H1 (cell line): ENCODE results near the gene IL26. TPM values are rescaled to one million over a fixed set of nuclear protein-coding genes. Genes with fewer than 3 reads are reported as not detected.
A peak's percentile ranks its signal among the peaks of the same experiment; 100 is the strongest.

Experiments used
- CTCF ChIA-PET: fragments of 300-600 bp; sonication (Branson Sonifier 250); formaldehyde crosslinking; loops from one replicate; lab custom pipeline; 2021; ENCODE audit not compliant: partially characterized antibody; lab: Charles Lee
- POLR2A ChIA-PET: fragments of 300-600 bp; sonication (Branson Sonifier 250); formaldehyde crosslinking; loops from one replicate; lab custom pipeline; 2021; ENCODE audit warnings: inconsistent platforms; ENCODE audit not compliant: partially characterized antibody; lab: Charles Lee
- DNase-seq, 2 experiments: peaks; one replicate each; pipeline versions ENCODE4 v3.0.0 to v3.0.0-alpha.2; 2010 to 2022; ENCODE audit warnings: low spot score in 2 of 2, low read depth in 1 of 2, mixed read lengths in 1 of 2
- FAIRE-seq: peaks from 2 replicates; lab custom pipeline; 2011; peaks lifted over from hg19 to GRCh38; lab: Jason Lieb, UNC
- H2AFZ ChIP-seq: 2 replicates; pipeline ENCODE4 v1.8.1; 2012; ENCODE audit warnings: low read length, inconsistent platforms
- H2AK5ac ChIP-seq: 2 replicates; pipeline ENCODE4 v1.6.1; 2013; ENCODE audit warnings: low read depth, low read length
- H2BK120ac ChIP-seq: replicated peaks from 2 replicates; pipeline ENCODE3; 2013; ENCODE audit warnings: low read depth, low read length, inconsistent platforms
- H2BK12ac ChIP-seq: 2 replicates; pipeline ENCODE4 v1.6.1; 2013; ENCODE audit warnings: low read depth, low read length
- H2BK15ac ChIP-seq: 2 replicates; pipeline ENCODE4 v1.6.1; 2013; ENCODE audit warnings: low read length
- H2BK20ac ChIP-seq: 2 replicates; pipeline ENCODE4 v1.6.1; 2013; ENCODE audit warnings: low read length
- H2BK5ac ChIP-seq: 2 replicates; pipeline ENCODE4 v1.6.1; 2013; ENCODE audit warnings: low read depth, low read length
- H3K14ac ChIP-seq: 2 replicates; pipeline ENCODE4 v1.6.1; 2013; ENCODE audit warnings: inconsistent platforms; ENCODE audit not compliant: insufficient read length
- H3K18ac ChIP-seq: 2 replicates; pipeline ENCODE4 v1.6.1; 2013; ENCODE audit warnings: low read length; ENCODE audit errors: extremely low read depth
- H3K23ac ChIP-seq: 2 replicates; pipeline ENCODE4 v1.6.1; 2013; ENCODE audit warnings: inconsistent platforms; ENCODE audit not compliant: insufficient read length
- H3K23me2 ChIP-seq: 2 replicates; pipeline ENCODE4 v1.6.1; 2013; ENCODE audit warnings: low read depth, low read length
- H3K27ac ChIP-seq: 2 replicates; pipeline ENCODE4 v1.6.1; 2011; ENCODE audit warnings: low read depth, low read length, inconsistent platforms
- H3K27me3 ChIP-seq, 4 experiments: replicated peaks in 1 of 4; 1 replicate in 1 of 4; 2 replicates in 3 of 4; pipeline versions ENCODE4 v1.6.1 to v1.8.1; 2011 to 2013; ENCODE audit warnings: low read length in 3 of 4, mild to moderate bottlenecking in 3 of 4, inconsistent platforms in 2 of 4, mixed read lengths in 2 of 4, moderate library complexity in 1 of 4; ENCODE audit not compliant: control insufficient read depth in 3 of 4, insufficient read depth in 3 of 4; ENCODE audit errors: extremely low read depth in 1 of 4
- H3K36me3 ChIP-seq, 4 experiments: 2 replicates each; pipeline versions ENCODE4 v1.6.1 to v1.8.1; 2011 to 2013; ENCODE audit warnings: mild to moderate bottlenecking in 4 of 4, low read length in 3 of 4, moderate library complexity in 2 of 4, control low read depth in 1 of 4, inconsistent platforms in 1 of 4; ENCODE audit not compliant: insufficient read depth in 4 of 4, control insufficient read depth in 2 of 4
- H3K4ac ChIP-seq: replicated peaks from 2 replicates; pipeline ENCODE3; 2013; ENCODE audit warnings: low read length, low read depth, mixed read lengths, inconsistent platforms; ENCODE audit not compliant: insufficient read length
- H3K4me1 ChIP-seq, 4 experiments: replicated peaks in 1 of 4; 1 replicate in 1 of 4; 2 replicates in 3 of 4; pipeline versions ENCODE4 v1.6.1 to v1.8.1; 2011 to 2013; ENCODE audit warnings: low read length in 3 of 4, inconsistent platforms in 2 of 4, mixed read lengths in 1 of 4; ENCODE audit not compliant: insufficient read depth in 4 of 4, control insufficient read depth in 3 of 4
- H3K4me2 ChIP-seq, 2 experiments: 2 replicates each; pipeline versions ENCODE4 v1.6.1 to v1.8.1; 2011 to 2013; ENCODE audit warnings: low read depth in 2 of 2, low read length in 2 of 2, control low read depth in 1 of 2, inconsistent platforms in 1 of 2, mild to moderate bottlenecking in 1 of 2; ENCODE audit not compliant: insufficient read depth in 1 of 2
- H3K4me3 ChIP-seq, 4 experiments: fragments of 200-600, 300-600 bp in 1 of 4; sonication (generic), shearing (Covaris generic), sonication (Bioruptor Twin) in 1 of 4; 2 replicates each; pipeline versions ENCODE4 v1.5.1 to v1.8.1; 2011 to 2016; ENCODE audit warnings: low read length in 4 of 4, low read depth in 3 of 4, control low read depth in 2 of 4, inconsistent platforms in 2 of 4, mild to moderate bottlenecking in 2 of 4, mixed read lengths in 1 of 4, moderate library complexity in 1 of 4; ENCODE audit not compliant: insufficient read depth in 2 of 4; ENCODE audit errors: extremely low read depth in 1 of 4
- H3K56ac ChIP-seq: replicated peaks from 2 replicates; pipeline ENCODE3; 2013; ENCODE audit warnings: low read depth, mild to moderate bottlenecking, mixed read lengths, low read length, inconsistent platforms; ENCODE audit not compliant: insufficient read length
- H3K79me1 ChIP-seq: 2 replicates; pipeline ENCODE4 v1.6.1; 2013; ENCODE audit warnings: low read depth, low read length, control low read depth
- H3K79me2 ChIP-seq, 2 experiments: 2 replicates each; pipeline versions ENCODE4 v1.6.1 to v1.8.1; 2012 to 2013; ENCODE audit warnings: low read length in 2 of 2, mild to moderate bottlenecking in 2 of 2, inconsistent platforms in 1 of 2; ENCODE audit not compliant: insufficient read depth in 2 of 2, control insufficient read depth in 1 of 2
- H3K9ac ChIP-seq, 4 experiments: replicated peaks in 1 of 4; 1 replicate in 1 of 4; 2 replicates in 3 of 4; pipeline versions ENCODE4 v1.6.1 to v1.8.1; 2011 to 2013; ENCODE audit warnings: low read depth in 3 of 4, low read length in 3 of 4, control low read depth in 2 of 4, mild to moderate bottlenecking in 2 of 4, moderate library complexity in 2 of 4, inconsistent platforms in 1 of 4; ENCODE audit errors: extremely low read depth in 1 of 4
- H3K9me3 ChIP-seq, 2 experiments: 2 replicates each; pipeline versions ENCODE4 v1.6.1 to v1.8.1; 2012 to 2013; ENCODE audit warnings: mild to moderate bottlenecking in 2 of 2, moderate library complexity in 2 of 2, control low read depth in 1 of 2, inconsistent platforms in 1 of 2, low read depth in 1 of 2, low read length in 1 of 2, mixed read lengths in 1 of 2; ENCODE audit not compliant: insufficient read depth in 2 of 2
- H4K20me1 ChIP-seq, 2 experiments: replicated peaks in 1 of 2; 2 replicates each; pipeline versions ENCODE3 to v1.8.1; 2011 to 2013; ENCODE audit warnings: inconsistent platforms in 2 of 2, low read length in 2 of 2, mild to moderate bottlenecking in 1 of 2; ENCODE audit not compliant: insufficient read depth in 2 of 2, control insufficient read depth in 1 of 2
- H4K5ac ChIP-seq: 2 replicates; pipeline ENCODE4 v1.6.1; 2013; ENCODE audit warnings: low read length, low read depth, mixed read lengths, inconsistent platforms; ENCODE audit not compliant: insufficient read length
- H4K8ac ChIP-seq: 2 replicates; pipeline ENCODE4 v1.8.0; 2013; ENCODE audit warnings: mild to moderate bottlenecking, moderate library complexity, low read length, inconsistent platforms; ENCODE audit not compliant: insufficient read depth; ENCODE audit errors: extremely low read depth
- H4K91ac ChIP-seq: replicated peaks from 2 replicates; pipeline ENCODE3; 2013; ENCODE audit warnings: low read length, mixed read lengths, inconsistent platforms; ENCODE audit not compliant: insufficient read length
- CBX8 ChIP-seq: fragments of 300-800, 300-1000 bp; sonication (generic); IDR thresholded peaks from 2 replicates; pipeline ENCODE4 v1.7.1; 2016; ENCODE audit warnings: low read depth, low read length, borderline replicate concordance
- CEBPB ChIP-seq: IDR thresholded peaks from 2 replicates; pipeline ENCODE4 v1.6.1; 2012; ENCODE audit warnings: low read depth, low read length
- CTBP2 ChIP-seq: IDR thresholded peaks from 2 replicates; pipeline ENCODE4 v1.7.0; 2011; ENCODE audit warnings: borderline replicate concordance, mild to moderate bottlenecking, moderate library complexity, mixed read lengths, low read length; ENCODE audit not compliant: insufficient read depth, insufficient read length
- GABPA ChIP-seq: IDR thresholded peaks from 2 replicates; pipeline ENCODE4 v1.6.1; 2011; ENCODE audit warnings: mild to moderate bottlenecking, low read length, moderate library complexity, borderline replicate concordance; ENCODE audit not compliant: insufficient read depth
- KDM1A ChIP-seq: fragments of 200-600, 300-600 bp; sonication (generic); IDR thresholded peaks from 2 replicates; pipeline ENCODE4 v1.7.1; 2016; ENCODE audit warnings: mild to moderate bottlenecking, low read length, borderline replicate concordance
- KDM4A ChIP-seq: IDR thresholded peaks from one replicate; pipeline ENCODE4 v1.7.1; 2012; ENCODE audit warnings: low read depth, mild to moderate bottlenecking, moderate library complexity, low read length, inconsistent platforms; ENCODE audit not compliant: severe bottlenecking
- NRF1 ChIP-seq: IDR thresholded peaks from 2 replicates; pipeline ENCODE4 v1.6.1; 2011; ENCODE audit warnings: mild to moderate bottlenecking, low read depth, low read length, improper control_type of control experiment
- RAD21 ChIP-seq, 2 experiments: IDR thresholded peaks in 1 of 2; conservative IDR thresholded peaks in 1 of 2; 2 replicates each; pipeline ENCODE4 v1.6.1; 2011; ENCODE audit warnings: low read depth in 2 of 2, low read length in 2 of 2, improper control_type of control experiment in 1 of 2, inconsistent platforms in 1 of 2, mild to moderate bottlenecking in 1 of 2, moderate library complexity in 1 of 2
- SIN3A ChIP-seq, 2 experiments: IDR thresholded peaks in 1 of 2; conservative IDR thresholded peaks in 1 of 2; 2 replicates each; pipeline ENCODE4 v1.6.1; 2011 to 2012; ENCODE audit warnings: low read length in 2 of 2, improper control_type of control experiment in 1 of 2, low read depth in 1 of 2, mild to moderate bottlenecking in 1 of 2
- SIX5 ChIP-seq: IDR thresholded peaks from 2 replicates; pipeline ENCODE4 v1.6.1; 2011; ENCODE audit warnings: mild to moderate bottlenecking, low read depth, low read length
- TBP ChIP-seq: IDR thresholded peaks from 2 replicates; pipeline ENCODE4 v1.6.1; 2011; ENCODE audit warnings: low read depth, low read length, improper control_type of control experiment
- YY1 ChIP-seq: IDR thresholded peaks from 2 replicates; pipeline ENCODE4 v1.6.1; 2011; ENCODE audit warnings: low read depth, mild to moderate bottlenecking, low read length
- WGBS, 2 experiments: shearing (Covaris generic) in 1 of 2; methylation state at CpG; one replicate each; pipeline versions ENCODE4 v1.1.6 to v1.1.7; 2013 to 2015; ENCODE audit warnings: low lambda C conversion rate in 2 of 2, mixed read lengths in 2 of 2, inconsistent platforms in 1 of 2, low coverage in 1 of 2, missing lambda C conversion rate in 1 of 2; ENCODE audit not compliant: insufficient replicate concordance in 2 of 2, insufficient coverage in 1 of 2, insufficient read length in 1 of 2; ENCODE audit errors: extremely low coverage in 1 of 2, missing lambda C conversion rate in 1 of 2; 5-methylcytosine and 5-hydroxymethylcytosine counted together
- polyA plus RNA-seq, 7 experiments: library from polyadenylated mRNA; depleted of rRNA in 3 of 7; stranded (reverse) in 5 of 7; unstranded in 2 of 7; fragments of >200 nt in 5 of 7; fragments of 200-250 nt in 2 of 7; gene quantifications; 1 replicate in 5 of 7; 2 replicates in 1 of 7; 4 replicates in 1 of 7; pipeline versions ENCODE4 v1.2.1 to v1.2.3, GENCODE V29; 2011 to 2013; ENCODE audit warnings: missing spikeins in 2 of 7, mixed read lengths in 2 of 7
- total RNA-seq: library from RNA; stranded (reverse); fragmentation: NEBNext Ultra II Directional; extraction: Animal tissue kit (Norgen Biotek cat#: 25700); gene quantifications from 2 replicates; pipeline ENCODE4 v1.2.1, GENCODE V29; 2021

Gene IL26
- total and polyA plus RNA-seq, 2 of the 8 experiments (the other 6 are each of a cell fraction or from before 2014, with no cell fraction given): not detected

DNA sequence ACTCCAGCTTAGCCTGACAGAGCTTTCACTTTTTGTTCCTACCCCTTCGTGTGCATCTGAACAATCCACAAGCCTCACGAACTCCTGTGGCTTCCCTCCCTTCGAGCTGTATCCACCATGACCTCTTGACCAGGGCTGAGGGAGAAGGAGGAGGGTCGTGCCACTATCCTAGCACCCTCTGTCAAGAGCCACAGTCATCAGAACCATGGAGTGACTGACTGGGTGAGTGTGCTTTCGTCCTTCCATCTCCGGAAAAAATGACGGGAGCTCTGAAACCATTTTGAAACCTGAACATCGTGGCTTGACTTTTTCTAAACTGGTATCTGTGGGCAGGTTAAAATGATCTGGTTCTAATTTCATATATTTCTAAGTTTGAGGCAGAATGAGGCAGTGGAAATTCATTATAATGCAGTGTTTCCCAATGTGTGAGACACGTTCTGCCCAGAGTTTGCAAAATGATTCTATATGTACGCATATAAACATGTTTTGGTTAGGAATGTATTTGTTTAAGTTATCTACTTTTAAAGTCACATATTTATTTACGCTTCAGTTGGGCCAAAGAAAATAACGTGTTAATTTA lies 27.0 kb downstream of the IL26 start:
- no peak overlapping the region for H2BK20ac ChIP-seq
- H4K91ac ChIP-seq: no peak overlapping the region
- DNase-seq (no peak), FAIRE-seq (no peak)
- H3K18ac ChIP-seq: no peak overlapping the region
- no peak overlapping the region for H3K23ac ChIP-seq
- no peak overlapping the region for H2BK120ac ChIP-seq
- H3K36me3 ChIP-seq: no peaks in the 10 kb centered on the region
- no peak overlapping the region for H2BK12ac ChIP-seq
- H4K20me1 ChIP-seq: no peaks in the 10 kb centered on the region
- H3K27me3 ChIP-seq: no peaks in the 10 kb centered on the region
- CTCF ChIA-PET: interaction anchor here (1.2 kb wide), 2 partner anchors 14 to 131 kb away, joined by 3 read pairs; no protein-coding TSS in a partner anchor
- WGBS, 2 experiments: 88% methylated on average over 11 of the region's 12 CpGs; no CpG with 5 or more reads in 1 of the 2 experiments
- no peak overlapping the region for H4K5ac ChIP-seq
- H2BK15ac ChIP-seq: no peak overlapping the region
- no peak overlapping the region for H3K14ac ChIP-seq
- no peak overlapping the region for H3K56ac ChIP-seq
- no peak overlapping the region for H3K9ac ChIP-seq
- no peaks in the 10 kb centered on the region for H3K9me3 ChIP-seq
- POLR2A ChIA-PET: no interaction called here
- H2BK5ac ChIP-seq: no peak overlapping the region
- no peaks in the 10 kb centered on the region for H3K79me2 ChIP-seq
- H3K79me1 ChIP-seq: no peaks in the 10 kb centered on the region
- H3K4me2 ChIP-seq: 0 out of 4 replicates have a peak overlapping the region, but pooled peaks of 1 of the 2 experiments have one; percentile 12
- no peak overlapping the region for H2AFZ ChIP-seq
- no peak overlapping the region for H2AK5ac ChIP-seq
- H3K4me1 ChIP-seq: peaks cover 0 to 6% (median 3%) of the 10 kb centered on the region in 4 experiments; a peak in 4 of 7 replicates
- no peaks in the 10 kb centered on the region for H3K23me2 ChIP-seq
- 0 out of 2 replicates have a peak overlapping the region, but pooled peaks have one; percentile 60 for H4K8ac ChIP-seq
- TF ChIP-seq KDM1A (no peak), KDM4A (no peak), CEBPB (no peak), GABPA (no peak), NRF1 (no peak), TBP (no peak), SIX5 (no peak), CTBP2 (no peak), CBX8 (no peak), RAD21 (IDR thresholded peaks at IDR 0.05 in 1 of 2, conservative IDR thresholded peaks at IDR 0.05 in 1 of 2; ENCODE audit: low read depth in 2 of 2, low read length in 2 of 2) (no peak), SIN3A (conservative IDR thresholded peaks at IDR 0.05 in 1 of 2, IDR thresholded peaks at IDR 0.05 in 1 of 2; ENCODE audit: low read depth in 1 of 2, low read length in 2 of 2) (no peak), YY1 (no peak)
- TF ChIP-seq, all 59 proteins: peak for 0
- H3K4me3 ChIP-seq: no peak overlapping the region
- no peak overlapping the region for H3K27ac ChIP-seq
- H3K4ac ChIP-seq: no peak overlapping the region
